HepG2 (cell line): ENCODE data around the gene PDE9A.

Source experiments
- EP300 ChIP-seq, 3 experiments: sonication (generic) in 1 of 3; formaldehyde crosslinking in 1 of 3; IDR thresholded peaks; 2 replicates each; pipeline versions ENCODE4 v1.5.1 to v1.6.1; 2011 to 2020; ENCODE audit warnings: low read depth in 2 of 3, low read length in 2 of 3, borderline replicate concordance in 1 of 3, improper control_type of control experiment in 1 of 3, mild to moderate bottlenecking in 1 of 3, missing genetic modification reagents in 1 of 3, moderate library complexity in 1 of 3
- POLR2A ChIP-seq, 2 experiments: IDR thresholded peaks; 2 replicates each; pipeline ENCODE4 v1.6.1; 2011; ENCODE audit warnings: low read depth in 2 of 2, low read length in 2 of 2, mild to moderate bottlenecking in 1 of 2, moderate library complexity in 1 of 2; ENCODE audit not compliant: insufficient read depth in 1 of 2
- STAT5B ChIP-seq: sonication (generic); formaldehyde crosslinking; IDR thresholded peaks from 2 replicates; pipeline ENCODE4 v1.4.0; 2020; ENCODE audit warnings: missing genetic modification reagents
- ZNF557 ChIP-seq: sonication (generic); formaldehyde crosslinking; IDR thresholded peaks from 2 replicates; pipeline ENCODE4 v1.4.0; 2020; ENCODE audit warnings: missing genetic modification reagents
- ZNF773 ChIP-seq: sonication (generic); formaldehyde crosslinking; IDR thresholded peaks from 2 replicates; pipeline ENCODE4 v1.4.0; 2020; ENCODE audit warnings: missing genetic modification reagents, borderline replicate concordance
- TF ChIP-seq, protein P1 (sequence below): sonication (generic); formaldehyde crosslinking; IDR thresholded peaks from 2 replicates; pipeline ENCODE4 v1.4.0; 2020; ENCODE audit warnings: missing genetic modification reagents, borderline replicate concordance
- TF ChIP-seq, protein P2 (sequence below), 2 experiments: IDR thresholded peaks; 2 replicates each; pipeline ENCODE4 v1.6.1; 2011 to 2012; ENCODE audit warnings: low read length in 2 of 2, borderline replicate concordance in 1 of 2, low read depth in 1 of 2, mild to moderate bottlenecking in 1 of 2, moderate library complexity in 1 of 2
- TF ChIP-seq, protein P3 (sequence below): sonication (generic); formaldehyde crosslinking; IDR thresholded peaks from 2 replicates; pipeline ENCODE4 v1.5.0; 2020; ENCODE audit warnings: mild to moderate bottlenecking, missing genetic modification reagents, moderate library complexity

DNA sequence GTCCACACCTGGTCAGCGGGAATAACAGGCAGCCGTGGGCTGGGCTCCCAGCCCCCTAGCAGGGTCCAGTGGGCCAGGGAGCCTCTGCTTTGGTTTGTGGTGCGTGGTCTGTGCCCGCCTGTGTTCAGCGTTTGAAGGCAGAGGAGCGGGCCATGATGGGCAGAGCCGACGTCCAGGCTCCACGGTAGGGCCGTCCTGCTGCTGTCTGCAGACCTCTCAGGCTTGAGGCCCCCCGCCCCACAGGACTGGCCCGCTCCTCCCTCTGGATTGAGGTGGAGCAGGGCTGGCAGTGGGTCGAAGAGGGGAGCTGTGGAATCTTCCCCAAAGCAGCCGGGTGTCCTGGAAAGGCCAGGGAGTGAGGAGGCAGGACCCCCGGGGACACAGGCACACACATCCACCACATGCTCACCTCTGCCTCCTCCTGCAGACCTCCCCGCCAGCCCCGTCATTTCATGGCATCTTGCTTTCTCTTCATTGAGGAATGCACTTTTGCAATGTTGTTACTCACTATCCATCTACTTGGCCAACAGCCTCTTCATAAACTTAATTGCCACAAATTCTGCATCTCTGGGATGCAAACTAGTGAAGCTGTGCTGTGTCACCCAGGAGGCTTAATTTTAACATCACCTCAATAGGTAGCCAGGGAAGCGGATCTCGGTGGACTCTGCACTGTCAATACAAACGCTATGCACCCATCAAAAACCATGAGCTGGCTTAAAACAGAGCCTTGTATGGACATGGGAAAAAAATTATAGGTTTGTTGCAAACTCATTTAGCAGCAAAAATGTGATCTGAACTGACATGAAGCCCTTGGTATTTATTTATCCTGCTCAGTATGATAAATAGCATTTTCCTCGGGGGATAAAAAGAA is 85.9 kb downstream of the PDE9A start:
- TF ChIP-seq EP300 (IDR thresholded peaks at IDR 0.05; ENCODE audit: low read depth in 2 of 2, low read length in 2 of 2): no peak
- TF ChIP-seq EP300 (CRISPR knock-in tag; IDR thresholded peaks at IDR 0.05; ENCODE audit: borderline replicate concordance): no peak
- no peak for TF ChIP-seq POLR2A (IDR thresholded peaks at IDR 0.05; ENCODE audit: insufficient read depth in 1 of 2, low read depth in 2 of 2, low read length in 2 of 2)
- no peak for TF ChIP-seq ZNF557
- no peak for TF ChIP-seq STAT5B (CRISPR knock-in tag)
- TF ChIP-seq ZNF773: no peak
- TF ChIP-seq, protein P1, sequence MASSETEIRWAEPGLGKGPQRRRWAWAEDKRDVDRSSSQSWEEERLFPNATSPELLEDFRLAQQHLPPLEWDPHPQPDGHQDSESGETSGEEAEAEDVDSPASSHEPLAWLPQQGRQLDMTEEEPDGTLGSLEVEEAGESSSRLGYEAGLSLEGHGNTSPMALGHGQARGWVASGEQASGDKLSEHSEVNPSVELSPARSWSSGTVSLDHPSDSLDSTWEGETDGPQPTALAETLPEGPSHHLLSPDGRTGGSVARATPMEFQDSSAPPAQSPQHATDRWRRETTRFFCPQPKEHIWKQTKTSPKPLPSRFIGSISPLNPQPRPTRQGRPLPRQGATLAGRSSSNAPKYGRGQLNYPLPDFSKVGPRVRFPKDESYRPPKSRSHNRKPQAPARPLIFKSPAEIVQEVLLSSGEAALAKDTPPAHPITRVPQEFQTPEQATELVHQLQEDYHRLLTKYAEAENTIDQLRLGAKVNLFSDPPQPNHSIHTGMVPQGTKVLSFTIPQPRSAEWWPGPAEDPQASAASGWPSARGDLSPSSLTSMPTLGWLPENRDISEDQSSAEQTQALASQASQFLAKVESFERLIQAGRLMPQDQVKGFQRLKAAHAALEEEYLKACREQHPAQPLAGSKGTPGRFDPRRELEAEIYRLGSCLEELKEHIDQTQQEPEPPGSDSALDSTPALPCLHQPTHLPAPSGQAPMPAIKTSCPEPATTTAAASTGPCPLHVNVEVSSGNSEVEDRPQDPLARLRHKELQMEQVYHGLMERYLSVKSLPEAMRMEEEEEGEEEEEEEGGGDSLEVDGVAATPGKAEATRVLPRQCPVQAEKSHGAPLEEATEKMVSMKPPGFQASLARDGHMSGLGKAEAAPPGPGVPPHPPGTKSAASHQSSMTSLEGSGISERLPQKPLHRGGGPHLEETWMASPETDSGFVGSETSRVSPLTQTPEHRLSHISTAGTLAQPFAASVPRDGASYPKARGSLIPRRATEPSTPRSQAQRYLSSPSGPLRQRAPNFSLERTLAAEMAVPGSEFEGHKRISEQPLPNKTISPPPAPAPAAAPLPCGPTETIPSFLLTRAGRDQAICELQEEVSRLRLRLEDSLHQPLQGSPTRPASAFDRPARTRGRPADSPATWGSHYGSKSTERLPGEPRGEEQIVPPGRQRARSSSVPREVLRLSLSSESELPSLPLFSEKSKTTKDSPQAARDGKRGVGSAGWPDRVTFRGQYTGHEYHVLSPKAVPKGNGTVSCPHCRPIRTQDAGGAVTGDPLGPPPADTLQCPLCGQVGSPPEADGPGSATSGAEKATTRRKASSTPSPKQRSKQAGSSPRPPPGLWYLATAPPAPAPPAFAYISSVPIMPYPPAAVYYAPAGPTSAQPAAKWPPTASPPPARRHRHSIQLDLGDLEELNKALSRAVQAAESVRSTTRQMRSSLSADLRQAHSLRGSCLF (CRISPR knock-in tag): no peak
- TF ChIP-seq, protein P2, sequence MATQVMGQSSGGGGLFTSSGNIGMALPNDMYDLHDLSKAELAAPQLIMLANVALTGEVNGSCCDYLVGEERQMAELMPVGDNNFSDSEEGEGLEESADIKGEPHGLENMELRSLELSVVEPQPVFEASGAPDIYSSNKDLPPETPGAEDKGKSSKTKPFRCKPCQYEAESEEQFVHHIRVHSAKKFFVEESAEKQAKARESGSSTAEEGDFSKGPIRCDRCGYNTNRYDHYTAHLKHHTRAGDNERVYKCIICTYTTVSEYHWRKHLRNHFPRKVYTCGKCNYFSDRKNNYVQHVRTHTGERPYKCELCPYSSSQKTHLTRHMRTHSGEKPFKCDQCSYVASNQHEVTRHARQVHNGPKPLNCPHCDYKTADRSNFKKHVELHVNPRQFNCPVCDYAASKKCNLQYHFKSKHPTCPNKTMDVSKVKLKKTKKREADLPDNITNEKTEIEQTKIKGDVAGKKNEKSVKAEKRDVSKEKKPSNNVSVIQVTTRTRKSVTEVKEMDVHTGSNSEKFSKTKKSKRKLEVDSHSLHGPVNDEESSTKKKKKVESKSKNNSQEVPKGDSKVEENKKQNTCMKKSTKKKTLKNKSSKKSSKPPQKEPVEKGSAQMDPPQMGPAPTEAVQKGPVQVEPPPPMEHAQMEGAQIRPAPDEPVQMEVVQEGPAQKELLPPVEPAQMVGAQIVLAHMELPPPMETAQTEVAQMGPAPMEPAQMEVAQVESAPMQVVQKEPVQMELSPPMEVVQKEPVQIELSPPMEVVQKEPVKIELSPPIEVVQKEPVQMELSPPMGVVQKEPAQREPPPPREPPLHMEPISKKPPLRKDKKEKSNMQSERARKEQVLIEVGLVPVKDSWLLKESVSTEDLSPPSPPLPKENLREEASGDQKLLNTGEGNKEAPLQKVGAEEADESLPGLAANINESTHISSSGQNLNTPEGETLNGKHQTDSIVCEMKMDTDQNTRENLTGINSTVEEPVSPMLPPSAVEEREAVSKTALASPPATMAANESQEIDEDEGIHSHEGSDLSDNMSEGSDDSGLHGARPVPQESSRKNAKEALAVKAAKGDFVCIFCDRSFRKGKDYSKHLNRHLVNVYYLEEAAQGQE (IDR thresholded peaks at IDR 0.05; ENCODE audit: borderline replicate concordance in 1 of 2, low read depth in 1 of 2, low read length in 2 of 2): no peak
- TF ChIP-seq, protein P3, sequence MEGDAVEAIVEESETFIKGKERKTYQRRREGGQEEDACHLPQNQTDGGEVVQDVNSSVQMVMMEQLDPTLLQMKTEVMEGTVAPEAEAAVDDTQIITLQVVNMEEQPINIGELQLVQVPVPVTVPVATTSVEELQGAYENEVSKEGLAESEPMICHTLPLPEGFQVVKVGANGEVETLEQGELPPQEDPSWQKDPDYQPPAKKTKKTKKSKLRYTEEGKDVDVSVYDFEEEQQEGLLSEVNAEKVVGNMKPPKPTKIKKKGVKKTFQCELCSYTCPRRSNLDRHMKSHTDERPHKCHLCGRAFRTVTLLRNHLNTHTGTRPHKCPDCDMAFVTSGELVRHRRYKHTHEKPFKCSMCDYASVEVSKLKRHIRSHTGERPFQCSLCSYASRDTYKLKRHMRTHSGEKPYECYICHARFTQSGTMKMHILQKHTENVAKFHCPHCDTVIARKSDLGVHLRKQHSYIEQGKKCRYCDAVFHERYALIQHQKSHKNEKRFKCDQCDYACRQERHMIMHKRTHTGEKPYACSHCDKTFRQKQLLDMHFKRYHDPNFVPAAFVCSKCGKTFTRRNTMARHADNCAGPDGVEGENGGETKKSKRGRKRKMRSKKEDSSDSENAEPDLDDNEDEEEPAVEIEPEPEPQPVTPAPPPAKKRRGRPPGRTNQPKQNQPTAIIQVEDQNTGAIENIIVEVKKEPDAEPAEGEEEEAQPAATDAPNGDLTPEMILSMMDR: no peak
